Stimulated activated CD8-positive, alpha-beta memory T cell treated with anti-CD3 and anti-CD28 coated beads, Interleukin-4, amount 100 ng/mL, for 4 hours (primary cell): ENCODE results near the gene VPREB1.
A peak's percentile ranks its signal among the peaks of the same experiment; 100 is the strongest.
"Not testable (repeated sequence)": the region's sequence is repeated elsewhere in the genome, so short reads cannot be mapped to it uniquely, and the experiment has no call there.

ENCODE experiments used
- DNase-seq, 2 donors: peaks; one replicate each; pipeline ENCODE4 v3.0.0-alpha.2; 2020; ENCODE audit warnings: low read depth in 2 of 2, low spot score in 1 of 2

VPREB1 gene, protein sequence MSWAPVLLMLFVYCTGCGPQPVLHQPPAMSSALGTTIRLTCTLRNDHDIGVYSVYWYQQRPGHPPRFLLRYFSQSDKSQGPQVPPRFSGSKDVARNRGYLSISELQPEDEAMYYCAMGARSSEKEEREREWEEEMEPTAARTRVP

DNA sequence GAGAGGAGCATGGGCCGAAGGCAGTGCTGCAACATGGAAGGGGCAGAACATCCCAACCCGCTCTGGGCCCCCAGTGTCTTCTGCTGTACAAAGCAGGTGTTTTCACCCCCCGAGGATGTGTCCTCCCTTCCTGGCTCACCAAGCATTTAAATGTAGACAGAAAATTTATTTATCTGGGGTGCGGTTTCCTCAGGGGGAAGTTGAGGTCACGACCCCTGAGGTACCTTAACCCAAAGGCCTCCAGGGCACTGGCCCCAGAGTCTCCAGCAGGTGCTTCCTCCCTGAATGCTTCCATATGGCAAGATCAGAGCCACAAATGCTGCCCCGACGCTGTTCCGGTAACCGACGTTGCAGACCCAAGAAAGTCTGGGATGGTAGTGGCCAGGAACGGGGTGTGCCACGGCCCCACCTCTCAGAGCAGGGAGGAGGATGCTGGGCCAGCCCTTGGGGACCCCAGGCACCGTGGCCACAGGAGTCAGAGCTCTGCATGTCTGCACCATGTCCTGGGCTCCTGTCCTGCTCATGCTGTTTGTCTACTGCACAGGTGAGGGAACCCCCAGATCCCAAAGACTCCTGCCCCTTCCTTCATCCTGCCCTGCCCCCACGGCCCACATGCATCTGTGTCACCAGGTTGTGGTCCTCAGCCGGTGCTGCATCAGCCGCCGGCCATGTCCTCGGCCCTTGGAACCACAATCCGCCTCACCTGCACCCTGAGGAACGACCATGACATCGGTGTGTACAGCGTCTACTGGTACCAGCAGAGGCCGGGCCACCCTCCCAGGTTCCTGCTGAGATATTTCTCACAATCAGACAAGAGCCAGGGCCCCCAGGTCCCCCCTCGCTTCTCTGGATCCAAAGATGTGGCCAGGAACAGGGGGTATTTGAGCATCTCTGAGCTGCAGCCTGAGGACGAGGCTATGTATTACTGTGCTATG is at the start of gene VPREB1:
Gene VPREB1 (plus strand): TSS at position 471 of the 935 bp plus-strand sequence. CDS start 28 bp downstream, at position 499.
- no peak for DNase-seq

DNA sequence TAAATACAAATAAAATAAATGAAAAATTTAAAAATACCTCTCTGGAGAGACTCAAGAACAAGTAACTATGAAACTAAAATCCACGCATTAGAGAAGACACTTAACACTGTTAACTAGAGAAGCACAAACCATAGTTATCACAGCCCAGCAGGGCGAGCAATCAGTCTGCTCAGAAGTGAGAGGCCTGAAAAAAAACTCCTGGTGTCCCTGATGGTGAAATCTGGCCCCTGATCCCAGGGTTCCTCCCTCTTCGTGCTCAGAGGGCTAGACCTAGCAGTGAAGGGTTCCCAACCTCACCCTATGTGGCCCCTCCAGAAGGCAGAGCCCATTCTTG is 49.7 kb upstream of the VPREB1 start:
- DNase-seq, result no peak

DNA sequence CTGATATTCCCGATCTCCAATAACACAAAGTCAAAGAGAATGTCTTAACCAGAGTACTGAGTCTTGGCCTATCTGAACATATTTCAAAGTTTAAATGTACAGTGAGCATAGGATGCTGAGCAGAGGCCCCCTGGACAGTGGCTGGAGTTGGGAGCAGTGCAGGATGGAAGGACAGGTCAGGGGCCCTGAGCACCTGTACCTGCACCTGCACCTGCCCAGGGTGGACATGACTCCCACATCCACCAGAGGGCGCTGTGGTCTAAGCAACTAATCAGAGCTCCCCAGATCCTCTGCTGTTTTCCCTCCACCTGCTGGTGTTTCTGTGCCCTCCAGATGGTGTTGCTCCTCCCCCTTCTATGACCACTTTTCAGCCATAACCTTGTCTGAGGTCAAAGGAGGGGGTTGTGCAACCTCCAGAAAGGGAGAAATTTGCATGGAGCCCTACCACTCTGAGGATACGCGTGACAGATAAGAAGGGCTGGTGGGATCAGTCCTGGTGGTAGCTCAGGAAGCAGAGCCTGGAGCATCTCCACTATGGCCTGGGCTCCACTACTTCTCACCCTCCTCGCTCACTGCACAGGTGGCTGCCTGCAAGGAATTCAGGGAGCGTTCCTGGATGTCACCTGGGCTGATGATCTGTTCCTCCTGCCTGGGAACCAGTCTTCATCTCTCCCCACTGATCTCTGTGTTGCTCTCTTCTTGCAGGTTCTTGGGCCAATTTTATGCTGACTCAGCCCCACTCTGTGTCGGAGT is 49.1 kb upstream of the VPREB1 start:
- DNase-seq, result peak; percentile 39 to 74

DNA sequence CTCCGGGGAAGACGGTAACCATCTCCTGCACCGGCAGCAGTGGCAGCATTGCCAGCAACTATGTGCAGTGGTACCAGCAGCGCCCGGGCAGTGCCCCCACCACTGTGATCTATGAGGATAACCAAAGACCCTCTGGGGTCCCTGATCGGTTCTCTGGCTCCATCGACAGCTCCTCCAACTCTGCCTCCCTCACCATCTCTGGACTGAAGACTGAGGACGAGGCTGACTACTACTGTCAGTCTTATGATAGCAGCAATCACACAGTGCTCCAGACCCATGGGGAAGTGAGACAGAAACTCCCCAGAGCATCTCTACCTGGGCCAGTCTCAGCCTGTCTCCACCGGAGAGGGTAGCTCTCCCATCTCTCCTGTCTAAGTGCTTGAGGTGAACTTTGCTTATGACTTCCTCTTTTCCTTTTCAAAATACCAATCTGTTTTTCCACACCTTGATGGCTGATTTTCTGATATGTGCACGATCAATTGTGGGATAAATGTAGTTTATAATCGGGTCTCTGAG is 48.5 kb upstream of the VPREB1 start:
- DNase-seq, result no peak

DNA sequence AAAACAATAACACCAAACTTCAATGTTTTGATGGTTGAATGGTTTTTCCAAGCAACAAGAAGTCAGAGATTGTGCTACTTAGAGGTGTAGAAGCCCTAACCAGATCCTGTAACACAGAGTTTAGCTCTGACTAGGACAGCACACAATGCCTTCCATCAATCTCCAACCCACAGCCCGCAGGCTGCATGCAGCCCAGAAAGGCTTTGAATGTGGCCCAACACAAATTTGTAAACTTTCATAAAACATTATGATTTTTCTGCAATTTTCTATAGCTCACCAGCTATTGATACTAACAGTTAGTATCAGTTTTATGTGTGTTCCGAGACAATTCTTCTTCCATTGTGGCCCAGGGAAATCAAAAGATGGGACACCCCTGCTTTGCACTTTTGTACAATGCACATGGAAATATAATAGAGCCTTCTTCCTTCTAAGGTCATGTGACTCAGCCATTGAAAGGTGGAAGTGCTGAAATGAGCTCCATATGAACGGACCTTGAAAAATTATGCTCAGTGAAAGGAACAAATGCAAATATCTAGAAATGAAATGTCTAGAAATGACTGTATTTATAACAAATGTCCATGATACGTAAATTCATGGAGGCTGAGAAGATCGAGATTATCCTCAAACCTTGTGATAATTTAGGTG is 47.6 kb upstream of the VPREB1 start:
- DNase-seq, result no peak

DNA sequence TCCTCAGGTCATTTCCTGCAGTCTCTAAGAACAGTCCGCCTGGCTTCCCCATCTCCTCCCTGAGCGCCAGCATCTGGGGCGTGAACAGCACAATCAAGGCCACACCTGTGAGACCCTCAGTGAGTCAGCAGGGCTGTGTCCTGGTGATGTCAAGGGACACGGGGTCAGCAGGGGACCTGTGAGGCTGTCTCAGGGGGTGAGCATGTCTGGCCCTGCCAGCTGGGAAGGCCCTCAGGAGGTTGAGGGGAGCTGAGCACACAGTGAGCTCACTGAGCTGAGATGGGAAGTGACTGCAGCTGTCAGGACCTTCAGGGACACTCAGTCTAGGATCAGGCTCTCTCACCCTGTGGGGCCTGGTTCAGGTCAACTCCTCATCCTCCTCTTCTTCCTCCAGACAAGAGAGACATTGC is 46.6 kb upstream of the VPREB1 start:
- DNase-seq, result no peak

DNA sequence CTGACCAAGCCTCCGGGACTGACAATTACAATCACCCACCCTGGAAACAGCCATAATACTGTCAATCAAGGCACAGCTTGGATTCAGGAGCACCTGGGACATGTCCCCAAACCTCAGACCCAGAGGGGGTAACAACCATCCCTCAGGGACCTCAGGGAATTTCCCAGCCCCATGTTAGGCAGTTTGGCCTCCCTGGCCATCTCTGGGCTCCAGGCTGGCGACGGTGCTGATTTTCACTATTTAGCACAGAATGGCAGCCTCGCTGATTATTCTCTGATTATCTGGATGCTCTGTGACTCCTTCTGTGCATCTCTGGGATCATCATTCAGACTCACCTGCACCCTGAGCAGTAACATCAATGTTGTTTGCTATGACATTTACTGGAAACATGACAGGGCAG is 45.8 kb upstream of the VPREB1 start:
- DNase-seq, result no peak

DNA sequence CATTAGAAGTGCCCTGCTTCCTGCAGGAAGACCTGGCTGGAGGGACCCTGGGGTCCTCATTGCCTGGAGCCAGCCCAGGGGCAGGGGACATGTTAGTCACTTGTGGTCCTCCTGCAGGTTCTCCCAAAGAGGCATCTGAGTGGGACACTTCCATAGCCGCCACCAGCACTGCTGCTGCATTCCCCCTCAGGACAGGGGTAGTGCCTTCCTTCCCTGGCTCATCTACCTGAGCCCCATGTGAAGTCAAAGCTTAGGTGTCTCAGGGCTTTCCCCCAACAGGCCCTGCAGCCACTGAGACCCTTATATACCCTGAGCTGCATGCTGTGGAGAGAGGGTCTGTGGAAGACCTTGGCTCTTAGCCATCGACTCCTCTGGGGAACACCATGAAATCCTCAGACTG is 45.0 kb upstream of the VPREB1 start:
- DNase-seq, result no peak

DNA sequence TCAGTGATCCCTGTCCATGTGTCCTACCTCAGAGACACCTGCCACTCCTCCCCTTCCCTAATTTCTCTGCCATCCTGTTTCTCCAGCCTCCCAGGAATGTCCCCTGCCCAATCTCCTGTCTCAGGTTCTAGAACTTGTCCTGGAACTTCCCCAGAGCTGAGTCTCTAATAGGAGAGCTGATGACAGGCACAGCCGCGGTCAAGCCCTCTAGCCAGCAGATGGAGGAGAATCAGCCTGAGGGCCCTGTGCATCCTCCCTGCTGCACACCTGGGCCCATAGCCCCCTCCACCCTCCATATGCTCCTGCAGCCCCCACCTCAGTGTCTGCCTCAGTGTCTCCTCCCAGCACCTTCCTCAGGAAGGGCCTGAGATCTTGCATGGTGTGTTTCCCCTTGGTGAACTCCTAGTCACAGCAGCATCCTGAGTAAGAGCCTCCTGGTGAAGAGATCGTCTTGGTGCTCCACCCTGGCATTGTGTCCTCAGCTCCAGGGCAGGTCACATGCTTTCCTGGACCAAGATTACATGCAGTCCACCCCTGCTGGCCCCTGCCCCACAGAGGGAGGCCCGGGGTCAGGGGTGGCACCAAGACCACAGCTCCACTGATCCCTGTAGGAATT is 43.9 kb upstream of the VPREB1 start:
- no peak for DNase-seq

DNA sequence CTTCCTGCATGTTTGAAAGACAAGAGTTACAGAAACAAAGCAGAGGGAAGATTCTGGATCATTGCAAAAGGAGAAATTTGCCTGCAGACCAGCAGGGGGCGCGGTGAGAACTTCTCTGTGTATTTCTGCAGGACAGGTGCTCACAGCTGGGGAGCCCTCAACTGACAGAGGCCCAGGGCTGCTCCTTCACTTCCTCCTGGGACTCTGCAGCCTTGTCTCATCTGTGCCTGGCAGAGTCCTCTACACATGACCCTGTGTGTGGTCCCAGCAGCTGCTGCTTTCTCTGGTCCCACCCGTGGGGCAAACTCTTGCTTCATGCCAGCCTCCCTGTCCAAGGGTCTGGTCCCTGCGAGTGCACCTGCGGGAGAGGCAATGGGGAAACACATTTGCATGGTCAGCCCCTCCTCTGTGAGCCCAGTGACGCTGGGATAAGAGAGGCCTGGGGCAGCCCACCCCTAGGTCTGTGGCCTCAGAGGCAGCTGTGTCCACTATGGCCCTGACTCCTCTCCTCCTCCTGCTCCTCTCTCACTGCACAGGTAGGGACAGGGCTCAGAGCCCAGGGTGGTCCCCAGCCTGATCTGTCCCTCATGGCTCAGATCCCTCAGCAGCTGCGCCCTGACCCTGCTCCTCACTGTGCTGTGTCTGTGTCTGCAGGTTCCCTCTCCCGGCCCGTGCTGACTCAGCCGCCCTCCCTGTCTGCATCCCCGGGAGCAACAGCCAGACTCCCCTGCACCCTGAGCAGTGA is 43.2 kb upstream of the VPREB1 start:
- DNase-seq, result peak in 1 of 2 donors; percentile 8

DNA sequence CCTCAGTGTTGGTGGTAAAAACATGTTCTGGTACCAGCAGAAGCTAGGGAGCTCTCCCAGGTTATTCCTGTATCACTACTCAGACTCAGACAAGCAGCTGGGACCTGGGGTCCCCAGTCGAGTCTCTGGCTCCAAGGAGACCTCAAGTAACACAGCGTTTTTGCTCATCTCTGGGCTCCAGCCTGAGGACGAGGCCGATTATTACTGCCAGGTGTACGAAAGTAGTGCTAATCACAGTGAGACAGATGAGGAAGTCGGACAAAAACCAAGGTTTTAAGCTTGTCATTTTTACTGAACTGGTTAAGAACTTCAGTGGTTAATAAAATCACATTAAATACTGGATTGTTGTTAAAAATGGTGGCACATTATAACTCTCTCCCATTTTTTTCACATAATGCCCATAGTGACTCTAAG is 42.6 kb upstream of the VPREB1 start:
- DNase-seq, result no peak

DNA sequence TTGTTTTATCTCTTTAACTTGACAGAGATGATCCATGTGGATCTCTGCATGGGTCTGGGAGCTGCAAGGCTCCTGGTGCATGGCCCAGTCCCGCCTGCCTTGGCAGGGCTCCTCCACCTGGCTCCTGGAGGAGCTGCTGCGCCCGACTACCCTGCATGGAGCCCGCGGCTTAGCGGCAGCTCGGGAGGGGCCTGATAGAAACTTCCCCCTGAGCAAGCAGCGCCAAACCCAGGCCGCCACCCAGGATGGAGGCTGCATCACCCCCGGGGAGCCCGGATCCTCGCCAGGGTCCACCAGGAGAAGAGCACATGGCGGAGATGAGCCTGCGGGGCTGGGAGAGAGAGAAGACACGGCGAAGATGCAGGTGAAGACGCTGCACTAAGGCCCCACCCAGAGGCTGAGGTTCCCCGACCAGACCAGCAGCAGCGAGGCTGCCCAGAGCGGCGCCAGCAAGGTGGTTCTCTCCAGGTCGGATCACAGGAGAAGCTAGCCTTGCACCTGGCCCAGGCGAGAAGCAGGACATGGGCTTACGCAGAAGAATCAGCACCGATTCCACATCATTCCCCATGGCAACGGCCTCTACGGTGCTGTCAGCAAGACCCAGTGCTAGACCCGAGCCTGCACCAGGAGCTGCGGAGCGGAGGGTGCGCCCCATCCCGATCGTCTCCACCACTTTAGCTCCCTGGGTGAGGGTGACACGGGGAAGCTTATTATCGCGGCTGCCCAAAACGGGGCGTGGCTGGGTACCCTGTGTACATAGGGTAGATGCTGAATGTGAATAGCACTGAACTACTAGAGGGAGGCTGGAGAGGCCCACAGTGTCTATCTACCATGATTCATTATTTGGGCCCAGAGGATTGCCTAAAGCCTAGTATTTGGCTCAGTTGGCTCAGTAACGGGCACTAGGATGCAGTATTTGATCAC is 41.3 kb upstream of the VPREB1 start:
- no peak for DNase-seq

DNA sequence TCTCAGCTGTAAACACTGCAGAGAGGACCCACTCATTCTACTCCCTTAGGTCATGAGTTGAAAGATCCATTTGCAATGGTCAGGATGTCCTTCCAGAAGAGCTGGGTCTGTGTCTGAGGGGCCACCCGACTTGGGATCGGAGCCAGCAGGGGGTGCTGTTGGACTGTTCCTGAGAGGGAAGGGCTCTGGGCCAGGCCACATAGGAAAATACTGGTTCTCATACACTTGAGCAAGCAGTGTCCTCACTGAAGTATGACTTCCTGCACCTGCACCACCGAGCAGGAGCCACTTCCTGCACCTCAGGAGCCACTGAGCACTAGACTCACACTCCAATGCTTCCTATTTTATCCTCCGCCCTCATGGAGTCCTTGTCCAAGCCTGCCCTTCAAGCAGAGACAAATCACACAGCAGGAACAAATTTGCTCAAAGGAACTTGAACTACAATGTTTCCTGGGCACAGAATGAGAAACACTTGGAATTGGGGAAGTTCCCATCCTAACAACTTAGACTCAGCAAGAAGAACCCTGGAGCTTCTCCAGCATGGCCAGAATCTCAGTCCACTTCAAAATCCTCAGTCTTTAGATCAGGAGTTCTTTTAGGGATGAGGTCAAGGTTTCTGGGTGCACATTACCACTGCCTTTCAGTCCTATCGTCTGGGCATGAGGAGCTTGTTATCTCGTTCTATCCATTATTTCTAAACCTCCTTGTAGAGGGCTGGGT is 36.6 kb upstream of the VPREB1 start:
- peak; percentile 48 to 66 for DNase-seq

DNA sequence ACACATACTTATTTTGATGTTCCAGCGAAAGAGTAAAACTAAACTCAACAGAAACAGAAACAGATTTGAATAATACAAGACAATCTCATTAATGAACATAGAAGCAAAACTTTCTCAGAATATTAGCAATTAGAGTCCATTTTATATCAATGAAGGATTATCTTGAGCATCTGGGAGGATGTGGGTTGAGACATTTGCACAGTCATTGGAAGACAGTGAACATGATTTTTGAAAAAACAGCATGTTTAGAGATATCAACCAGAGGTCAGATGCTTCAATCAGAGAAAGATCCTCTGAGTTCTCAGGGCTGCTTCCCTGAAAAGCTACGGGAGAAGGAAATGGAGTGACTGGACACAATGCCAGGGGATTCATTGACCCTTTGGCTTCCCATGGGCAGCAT is 35.9 kb upstream of the VPREB1 start:
- DNase-seq, result no peak

DNA sequence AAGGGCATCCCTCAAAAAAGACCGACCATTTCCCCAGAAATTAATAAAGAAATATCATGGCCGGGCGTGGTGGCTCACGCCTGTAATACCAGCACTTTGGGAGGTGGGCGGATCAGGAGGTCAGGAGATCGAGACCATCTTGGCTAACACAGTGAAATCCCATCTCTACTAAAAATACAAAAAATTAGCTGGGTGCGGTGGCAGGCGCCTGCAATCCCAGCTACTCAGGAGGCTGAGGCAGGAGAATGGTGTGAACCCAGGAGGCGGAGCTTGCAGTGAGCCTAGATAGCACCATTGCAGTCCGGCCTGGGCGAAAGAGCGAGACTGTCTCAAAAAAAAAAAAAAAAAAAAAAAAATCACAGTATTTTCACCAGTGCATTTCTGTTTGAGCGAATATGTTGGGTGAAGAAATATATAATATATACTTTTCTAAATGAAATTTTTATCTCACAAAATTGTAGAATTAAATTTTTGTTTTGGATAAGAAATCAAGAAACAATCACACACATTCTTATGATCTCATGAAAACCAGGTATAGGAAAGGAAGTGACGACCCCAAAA is 35.4 kb upstream of the VPREB1 start:
- not testable (repeated sequence) for DNase-seq

DNA sequence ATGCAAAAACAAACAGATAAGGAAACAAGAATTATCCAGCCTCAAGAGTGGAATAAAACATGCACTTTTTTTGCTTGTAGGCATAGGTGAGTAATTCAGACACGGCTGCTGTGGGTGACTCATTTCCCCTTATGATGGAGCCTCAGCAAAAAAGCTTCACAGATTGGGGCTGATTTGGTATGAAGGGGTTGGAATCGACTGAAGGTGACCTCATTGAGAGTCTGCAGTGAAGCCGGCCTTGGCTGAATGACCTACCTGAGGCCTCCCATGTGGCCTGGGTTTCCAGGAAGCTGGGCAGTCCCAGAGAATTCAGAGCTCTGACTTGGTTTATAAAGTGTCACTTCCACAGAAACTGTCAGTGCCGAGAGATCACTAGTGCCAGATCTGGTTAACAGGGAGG is 34.2 kb upstream of the VPREB1 start:
- DNase-seq, result peak in 1 of 2 donors; percentile 8

DNA sequence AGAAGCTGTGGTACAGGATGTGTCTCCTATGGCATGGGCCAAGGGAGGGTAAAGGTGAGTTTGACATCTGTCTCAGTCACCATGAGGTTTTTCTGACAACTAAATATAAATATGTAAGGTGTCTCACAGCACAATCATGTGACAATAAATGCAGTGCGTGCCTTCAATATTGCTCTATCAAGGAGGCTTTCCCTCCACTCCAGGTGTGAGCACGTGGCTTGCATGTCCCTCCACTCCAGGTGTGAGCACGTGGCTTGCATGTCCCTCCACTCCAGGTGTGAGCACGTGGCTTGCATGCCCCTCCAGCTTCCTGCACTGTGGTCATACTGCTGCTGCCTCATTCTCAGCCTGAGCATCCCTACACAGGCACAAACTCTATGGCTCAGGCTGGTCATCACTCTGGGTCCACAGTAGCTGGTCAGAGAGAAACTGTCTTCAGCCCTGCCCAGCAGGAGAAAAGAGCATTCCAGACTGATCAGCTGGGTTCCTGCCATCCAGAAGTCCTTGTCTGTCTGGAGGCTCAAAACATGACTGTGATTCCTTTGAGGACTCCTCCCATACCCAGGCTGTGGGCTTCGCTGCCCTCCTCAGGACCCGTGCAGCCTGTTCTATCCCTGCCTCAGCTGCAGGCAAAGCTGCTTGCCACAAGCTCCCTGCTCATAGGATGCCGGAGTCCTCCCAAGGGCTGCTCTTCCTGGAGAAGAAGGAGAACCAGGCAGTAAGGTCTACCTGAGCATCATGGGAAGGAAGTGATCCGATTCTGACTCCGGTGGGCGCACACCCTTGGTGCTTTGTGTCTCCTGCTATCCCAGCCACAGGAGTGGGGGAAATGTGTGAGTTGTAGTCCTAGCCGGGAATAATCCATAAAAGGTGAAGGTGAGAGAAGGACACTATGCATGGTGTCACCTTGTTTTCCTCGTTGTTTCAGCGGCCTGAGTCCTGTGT is 33.4 kb upstream of the VPREB1 start:
- no peak for DNase-seq
